HG03060 (cell line): ENCODE data around the gene KNDC1.

Experiments used
- ATAC-seq: cut with Tn5 transposase; IDR thresholded peaks from one replicate; pipeline ENCODE4 v1.9.1; 2021; ENCODE audit warnings: low read depth, moderate number of reproducible peaks; ENCODE audit not compliant: unreplicated experiment

The KNDC1 gene

DNA sequence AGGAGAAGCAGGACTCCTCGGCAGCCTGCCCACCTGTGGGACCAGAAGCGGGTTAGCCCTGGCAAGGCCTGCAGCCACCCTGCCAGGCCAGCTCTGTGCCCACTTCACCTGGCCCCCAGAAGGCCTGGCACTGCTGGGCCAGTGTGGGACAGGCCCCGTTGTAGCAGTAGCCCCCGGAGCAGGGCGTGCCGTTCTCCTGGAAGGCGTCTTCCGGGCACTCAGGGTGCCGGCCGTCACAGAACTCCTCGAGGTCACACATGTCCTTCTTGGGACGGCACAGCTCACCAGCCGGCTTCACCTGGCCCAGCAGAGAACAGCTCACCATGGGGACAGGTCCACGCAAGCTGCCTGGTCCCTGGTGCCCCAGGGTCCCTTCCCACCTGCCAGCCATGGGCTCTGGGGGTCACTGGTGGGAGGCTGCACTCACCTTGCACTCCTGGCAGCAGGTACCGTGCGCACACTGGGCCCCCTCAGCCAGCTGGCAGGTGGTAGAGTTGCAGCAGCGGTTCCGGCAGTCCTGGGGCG, 110.8 kb downstream of the KNDC1 start:
- no peak for ATAC-seq

DNA sequence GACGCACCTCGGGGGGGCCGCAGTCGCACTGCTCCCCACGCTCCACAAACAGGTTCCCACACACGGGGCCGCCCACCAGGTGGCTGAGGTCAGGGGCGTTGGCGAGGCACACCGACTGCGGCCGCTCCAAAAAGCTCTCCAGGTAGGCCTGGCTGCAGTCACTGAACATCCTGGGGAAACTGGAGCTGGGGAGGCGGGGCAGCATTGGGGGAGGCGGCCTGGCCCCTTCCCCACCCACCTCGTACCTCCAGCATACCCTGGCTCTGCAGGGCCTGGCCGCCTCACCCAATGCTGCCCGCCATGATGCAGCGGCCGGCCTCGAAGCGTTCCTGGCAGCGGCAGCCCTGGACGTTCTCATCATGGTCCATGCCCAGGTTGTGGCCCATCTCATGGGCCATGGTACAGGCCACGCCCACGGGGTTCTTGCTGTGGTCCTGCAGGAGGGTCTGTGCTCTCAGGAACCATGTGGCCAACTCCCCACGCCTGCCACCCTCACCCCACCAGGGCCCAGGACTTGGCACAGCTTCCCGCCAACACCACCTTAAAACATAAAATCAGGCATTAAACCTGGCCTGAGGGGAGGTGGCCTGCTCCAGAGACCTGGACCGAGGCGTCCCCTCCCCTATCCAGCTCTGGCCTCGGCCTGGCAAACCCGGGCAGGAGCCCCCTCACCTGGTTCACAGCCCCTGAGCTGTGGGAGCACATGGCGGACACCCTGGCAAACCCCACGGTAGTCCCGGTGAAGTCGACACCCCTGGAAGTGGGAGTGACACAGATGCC, 111.7 kb downstream of the KNDC1 start:
- no peak for ATAC-seq

DNA sequence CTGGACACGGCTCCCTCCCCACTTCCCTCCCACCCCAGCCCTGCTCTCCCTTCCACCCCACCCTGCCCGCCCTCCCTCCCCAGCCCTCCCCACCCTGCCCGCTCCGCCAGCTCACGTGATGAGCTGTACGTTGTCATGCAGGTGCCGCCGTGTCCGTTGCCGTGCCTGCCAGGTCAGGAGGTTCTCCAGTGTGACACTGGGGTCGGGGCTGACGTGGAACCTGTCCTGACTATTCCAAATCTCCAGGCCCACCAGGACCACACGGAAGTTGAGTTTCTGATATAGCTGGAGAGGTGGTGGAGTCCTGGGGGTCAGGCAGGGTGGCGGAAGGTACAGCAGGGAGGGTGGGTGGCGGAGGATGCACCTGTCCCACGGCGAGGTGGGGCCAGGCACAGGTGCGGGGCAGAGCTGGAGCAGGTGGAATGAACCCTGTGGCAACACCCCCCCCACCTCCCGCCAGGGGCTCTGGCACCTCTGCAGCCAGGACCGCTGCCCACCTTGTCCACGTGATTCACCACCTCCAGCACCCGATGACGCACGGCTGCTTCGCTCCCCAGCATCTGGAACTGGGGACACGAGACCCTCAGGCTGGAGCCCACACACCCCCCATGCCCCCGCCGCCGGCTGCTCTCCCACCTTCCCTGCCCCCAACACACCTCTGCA, 112.4 kb downstream of the KNDC1 start:
- ATAC-seq = no peak

DNA sequence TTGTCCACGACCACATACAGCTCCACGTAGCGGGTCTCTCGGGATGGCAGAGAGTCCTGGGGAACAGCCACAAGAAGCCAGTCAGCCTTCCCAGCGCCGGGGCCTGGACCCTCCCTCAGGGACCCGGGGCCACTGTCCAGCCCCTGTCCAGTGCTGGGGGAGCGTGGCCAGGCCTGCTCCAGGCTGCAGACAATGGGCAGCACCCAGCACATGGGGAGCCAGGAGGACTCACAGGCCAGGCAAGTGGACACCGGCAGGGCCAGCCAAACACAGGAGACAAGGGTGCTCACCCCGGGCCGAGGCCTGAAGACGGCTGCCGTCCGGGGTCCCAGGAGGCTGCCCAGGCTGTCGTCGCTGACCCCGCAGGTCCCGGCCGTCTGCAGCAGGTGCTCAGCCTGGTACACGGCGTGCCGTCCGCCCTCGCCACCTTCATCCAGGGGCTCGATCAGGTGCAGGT, 113.0 kb downstream of the KNDC1 start:
- no peak for ATAC-seq

DNA sequence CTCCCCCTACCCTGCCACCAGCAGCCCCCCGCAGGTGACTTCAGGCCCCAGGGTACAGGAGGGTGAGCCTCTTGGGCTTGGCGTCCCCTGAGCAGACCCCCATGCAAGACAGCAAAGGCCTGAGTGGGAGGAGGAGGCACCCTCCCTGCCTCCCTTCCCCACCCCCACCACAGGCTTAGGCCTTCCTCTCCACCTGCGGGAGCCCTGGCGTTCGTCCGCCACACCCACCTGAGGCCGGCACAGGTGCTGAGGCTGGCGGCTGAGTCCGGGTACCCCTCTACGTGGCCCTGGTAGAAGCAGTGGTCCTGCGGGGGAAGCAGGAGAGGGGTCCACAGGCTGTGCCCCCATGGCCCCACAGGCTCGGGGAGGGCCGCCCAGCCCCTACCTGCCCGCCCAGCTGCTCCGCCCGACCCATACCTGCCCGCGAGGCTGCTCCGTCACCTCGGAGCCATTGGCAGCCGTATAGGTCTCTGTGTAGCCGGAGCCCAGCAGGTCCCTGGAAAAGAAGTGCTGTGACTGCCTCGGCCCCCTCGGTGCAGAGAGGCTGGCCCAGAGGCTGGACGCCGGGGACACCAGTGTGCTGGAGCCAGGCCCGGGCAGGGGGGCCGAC, 113.6 kb downstream of the KNDC1 start:
- no peak for ATAC-seq

DNA sequence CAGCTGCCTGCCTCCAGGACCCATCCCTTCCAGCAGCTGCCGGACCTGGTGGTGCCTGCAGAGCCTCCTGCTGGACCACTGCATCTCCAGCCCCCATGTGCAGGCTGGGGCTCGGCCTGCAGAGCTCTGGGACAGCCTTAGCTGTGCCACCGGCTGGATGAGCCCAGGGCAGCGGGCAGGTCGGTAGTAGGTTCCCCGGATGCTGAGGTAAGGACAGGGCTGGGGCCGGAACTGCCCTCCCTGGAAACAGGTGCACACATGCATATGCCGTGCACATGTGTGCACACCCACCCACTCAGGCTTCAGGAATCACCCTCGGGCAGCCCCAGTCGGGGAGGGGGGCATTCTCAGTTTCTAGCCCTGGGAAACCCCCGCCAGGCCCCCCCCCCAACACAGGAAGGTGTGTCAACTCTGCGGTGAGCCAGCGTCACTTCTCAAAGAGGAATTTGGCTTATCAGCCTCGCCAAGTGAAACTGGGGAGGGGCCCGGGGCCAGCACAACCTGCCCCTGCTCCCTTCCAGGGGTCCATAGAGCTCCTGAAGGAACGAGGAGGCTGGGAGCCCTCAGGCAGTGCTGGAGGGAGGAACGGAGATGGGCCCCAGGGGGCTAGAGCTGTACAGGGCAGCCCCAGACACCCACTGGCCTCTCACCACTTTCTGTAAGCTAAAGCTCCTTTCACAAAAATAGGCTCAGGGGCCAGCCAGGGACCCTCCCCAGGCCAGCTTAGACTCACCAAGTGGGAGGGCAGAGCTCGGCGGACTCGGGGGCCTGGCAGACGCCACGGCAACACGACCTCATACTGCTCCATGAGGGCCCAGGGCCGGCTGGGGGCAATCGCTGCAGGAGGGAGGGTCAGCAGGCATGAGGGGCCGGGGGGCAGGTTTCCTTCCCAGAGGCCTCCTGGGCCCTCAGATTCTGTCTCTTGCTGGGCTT, 115.0 kb downstream of the KNDC1 start:
- peak; percentile 41 for ATAC-seq

DNA sequence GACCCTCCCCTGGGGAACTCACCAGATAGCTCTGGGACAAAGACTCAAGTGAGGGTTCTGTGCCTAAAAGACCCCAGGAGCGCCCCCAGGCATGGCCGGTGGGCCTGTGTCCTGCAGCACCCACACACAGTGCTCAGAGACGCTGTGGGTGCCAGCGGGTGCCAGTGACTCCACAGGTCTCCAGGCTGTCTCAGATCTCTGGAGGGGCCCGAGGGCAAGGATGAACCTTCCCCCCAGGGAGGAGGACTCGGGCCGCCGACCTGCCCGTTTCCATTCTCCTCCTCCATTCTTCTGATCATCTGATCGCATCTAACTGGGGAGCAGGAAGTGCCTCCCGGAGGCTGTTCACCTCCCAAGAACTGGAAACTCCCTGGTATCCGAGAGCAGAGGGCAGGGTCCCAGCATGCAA, 115.7 kb downstream of the KNDC1 start:
- ATAC-seq = no peak
